HT1080 (cell line): ENCODE data around the gene SETDB2. TPM values are rescaled to one million over a fixed set of nuclear protein-coding genes. Genes with fewer than 3 reads are reported as not detected.
"Not testable (repeated sequence)": the region's sequence is repeated elsewhere in the genome, so short reads cannot be mapped to it uniquely, and the experiment has no call there.

Experiments used
- DNase-seq: peaks from one replicate; pipeline ENCODE4 v3.0.0-alpha.2; 2015; ENCODE audit warnings: low read depth
- total RNA-seq: library from RNA; depleted of rRNA; stranded (reverse); fragments of >200 nt; shearing (Covaris generic); gene quantifications from 2 replicates; pipeline ENCODE4 v1.2.3, GENCODE V29; 2014

Gene SETDB2
- total RNA-seq, 1 experiment from 2014 or later, result 4.2 TPM

DNA sequence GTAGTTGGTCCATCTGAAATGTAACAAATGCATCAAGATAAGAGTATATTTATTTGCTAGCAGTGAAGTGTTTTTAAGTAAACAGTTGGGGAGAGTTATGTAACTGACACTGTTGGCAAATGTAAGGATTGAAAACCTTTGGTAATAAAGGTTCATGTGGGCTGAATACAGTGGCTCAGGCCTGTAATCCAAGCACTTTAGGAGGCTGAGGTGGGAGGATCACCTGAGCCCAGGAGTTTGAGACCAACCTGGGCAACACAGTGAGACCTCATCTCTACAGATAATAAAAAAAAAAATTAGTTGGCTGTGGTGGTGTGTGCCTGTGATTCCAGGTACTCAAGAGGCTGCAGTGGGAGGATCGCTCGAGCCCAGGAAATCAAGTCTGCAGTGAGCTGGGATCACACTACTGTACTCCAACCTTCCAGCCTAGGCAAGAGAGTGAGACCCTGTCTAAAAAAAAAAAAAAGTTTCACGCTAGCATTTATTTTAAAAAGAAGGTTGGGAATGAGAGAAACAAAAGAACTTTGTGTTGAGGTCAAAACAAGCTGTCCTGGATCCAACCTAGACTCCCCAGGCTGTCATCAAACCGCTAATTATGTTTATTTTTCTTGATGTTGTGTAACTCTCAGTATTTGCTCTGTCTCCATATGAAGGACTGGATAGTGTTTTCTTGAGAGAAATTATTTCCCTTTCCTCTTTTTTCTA, 20.7 kb downstream of the SETDB2 start:
- DNase-seq, result no peak

DNA sequence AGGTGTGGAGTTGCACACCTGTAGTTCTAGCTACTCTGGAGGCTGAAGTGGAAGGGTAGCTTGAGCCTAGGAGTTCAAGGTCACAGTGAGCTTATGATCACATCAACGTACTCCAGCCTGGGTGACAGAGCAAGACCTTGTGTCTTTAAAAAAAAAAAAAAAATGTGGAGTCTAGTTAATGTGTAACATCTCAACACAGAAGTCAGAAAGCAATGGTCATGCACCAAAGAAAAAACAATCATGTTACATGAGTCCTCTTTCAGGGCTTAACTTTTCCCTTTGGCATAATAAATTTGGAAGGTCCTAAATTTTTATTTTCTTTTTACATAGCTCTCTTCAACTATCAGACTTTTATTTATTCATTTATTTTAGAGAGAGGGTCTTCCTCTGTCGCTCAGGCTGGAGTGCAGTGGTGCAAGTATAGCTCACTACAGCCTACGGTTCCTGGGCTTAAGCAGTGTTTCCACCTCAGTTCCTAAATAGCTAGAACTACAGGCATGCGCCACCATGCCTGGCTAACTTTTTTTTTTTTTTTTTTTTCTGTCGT, 22.3 kb downstream of the SETDB2 start:
- no peak for DNase-seq

DNA sequence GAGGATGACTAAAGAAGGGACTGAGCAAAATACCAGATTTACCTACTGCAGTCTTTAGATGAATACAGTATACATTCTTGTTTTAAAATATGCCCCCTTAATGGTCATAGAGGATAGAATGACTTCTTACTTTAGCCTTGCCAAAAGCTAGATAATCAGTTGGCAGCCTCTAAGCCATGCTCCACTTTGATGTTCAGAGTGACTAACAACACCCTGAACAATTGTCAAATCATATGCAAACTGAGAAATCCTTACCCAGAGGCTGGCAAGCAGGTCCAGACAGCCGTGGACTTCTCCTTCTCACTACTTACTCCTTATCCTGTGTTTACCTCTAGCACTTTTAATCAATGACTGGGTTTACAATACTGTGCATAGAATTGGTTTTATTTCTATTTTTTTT, 28.1 kb downstream of the SETDB2 start:
- DNase-seq, result no peak

DNA sequence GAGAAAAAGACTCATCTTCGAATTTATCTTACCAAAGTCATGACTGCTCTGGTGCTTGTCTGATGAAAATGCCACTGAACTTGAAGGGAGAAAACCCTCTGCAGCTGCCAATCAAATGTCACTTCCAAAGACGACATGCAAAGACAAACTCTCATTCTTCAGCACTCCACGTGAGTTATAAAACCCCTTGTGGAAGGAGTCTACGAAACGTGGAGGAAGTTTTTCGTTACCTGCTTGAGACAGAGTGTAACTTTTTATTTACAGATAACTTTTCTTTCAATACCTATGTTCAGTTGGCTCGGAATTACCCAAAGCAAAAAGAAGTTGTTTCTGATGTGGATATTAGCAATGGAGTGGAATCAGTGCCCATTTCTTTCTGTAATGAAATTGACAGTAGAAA, 32.5 kb downstream of the SETDB2 start:
- no peak for DNase-seq

DNA sequence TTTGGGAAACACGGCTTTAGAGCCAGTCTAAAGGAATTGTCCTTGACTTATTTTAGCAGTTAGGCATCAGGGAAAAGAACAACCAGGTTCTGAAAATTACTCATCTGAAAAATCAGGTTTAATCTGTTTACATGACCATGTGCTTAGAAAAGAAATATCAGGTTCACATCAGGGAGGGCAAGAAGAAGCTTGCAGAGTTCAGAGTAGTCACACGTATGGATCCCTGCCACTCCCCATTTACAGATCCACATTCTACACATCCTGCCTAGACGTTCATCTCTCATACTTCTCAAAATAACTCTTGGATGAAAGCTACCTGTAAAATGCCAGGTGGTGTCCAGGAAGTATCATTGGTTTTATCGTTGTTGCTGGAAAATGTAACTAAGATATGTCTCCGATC, 37.7 kb downstream of the SETDB2 start:
- DNase-seq, result no peak

DNA sequence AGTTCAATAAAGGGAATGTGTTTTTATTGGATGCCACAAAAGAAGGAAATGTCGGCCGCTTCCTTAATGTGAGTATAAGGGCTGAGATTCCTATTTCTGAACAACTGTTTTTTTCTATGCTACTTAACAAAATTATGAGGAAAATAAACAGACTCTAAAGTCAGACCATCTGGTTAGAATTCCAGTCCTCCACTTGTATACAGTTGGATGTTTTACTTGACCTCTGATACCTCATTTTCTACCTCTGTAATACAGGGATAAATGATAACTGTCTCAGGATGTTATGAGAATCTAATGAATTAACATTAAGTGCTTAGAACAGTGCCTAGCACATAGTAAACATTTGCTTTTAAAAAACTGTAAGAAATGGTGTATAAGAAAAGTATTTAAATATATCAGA, 44.5 kb downstream of the SETDB2 start:
- no peak for DNase-seq

DNA sequence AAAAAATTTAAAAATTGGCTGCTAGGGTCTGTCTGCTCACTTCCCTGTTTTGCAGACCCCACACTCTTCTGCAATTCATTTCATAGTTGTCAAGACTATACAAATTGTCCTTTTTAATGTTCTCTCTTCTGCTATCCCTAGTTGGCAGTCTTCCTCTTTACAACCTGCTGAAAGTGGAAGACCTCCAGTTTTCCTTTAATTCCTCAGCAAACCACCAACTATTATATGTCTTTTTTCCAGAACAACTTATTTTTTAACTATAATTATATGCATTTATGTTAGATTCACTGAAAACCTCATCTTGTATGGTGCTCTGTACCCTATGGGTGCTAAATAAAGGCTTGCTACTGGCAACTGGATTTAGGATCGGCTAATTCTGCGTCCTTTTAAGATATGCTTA, 50.6 kb downstream of the SETDB2 start:
- DNase-seq, result no peak

DNA sequence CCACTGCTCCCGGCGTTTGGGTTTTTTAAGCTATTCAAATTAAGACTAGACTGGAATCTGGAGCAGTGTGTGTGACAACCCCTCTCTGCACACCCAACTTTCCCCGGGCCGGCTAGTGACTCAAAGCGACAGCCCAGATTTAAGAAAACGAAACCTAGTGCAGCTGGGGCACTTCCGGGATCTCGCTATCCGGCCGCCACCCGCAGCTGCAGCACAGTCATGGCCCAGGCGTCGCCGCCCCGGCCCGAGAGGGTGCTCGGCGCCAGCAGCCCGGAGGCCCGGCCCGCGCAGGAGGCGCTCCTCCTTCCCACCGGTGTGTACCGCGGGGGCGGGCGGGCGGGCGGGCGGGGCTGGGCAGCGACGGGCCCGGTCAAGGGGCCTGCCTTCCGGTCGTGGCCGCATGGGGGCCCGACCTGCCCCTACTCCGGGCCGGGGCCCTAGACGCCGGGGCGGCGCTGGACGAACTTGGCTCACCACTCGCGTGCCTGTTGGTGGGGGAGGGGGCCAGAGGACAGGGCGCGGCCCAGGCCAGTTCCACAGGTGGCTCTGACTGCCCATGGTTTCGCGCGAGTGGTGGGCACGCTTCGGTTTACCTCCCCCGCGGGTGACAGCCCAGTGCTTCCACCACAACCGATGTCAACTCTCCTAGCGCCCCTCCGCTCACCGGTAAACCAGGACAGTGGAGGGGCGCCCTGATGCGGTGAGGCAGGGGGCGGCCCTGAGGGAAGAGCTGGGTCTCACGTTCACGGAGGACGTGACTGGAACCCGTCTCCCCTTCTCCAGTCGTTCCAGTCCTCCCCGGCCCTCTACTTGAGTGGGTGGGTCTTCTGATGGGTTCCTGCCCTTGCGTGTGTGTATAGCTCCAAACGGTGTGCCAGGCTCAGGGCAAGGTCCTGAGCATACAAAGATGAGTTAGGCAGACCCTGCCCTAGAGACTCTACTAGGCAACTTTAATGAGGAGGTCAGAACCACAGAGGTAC, 52.0 kb downstream of the SETDB2 start, which contains the start of gene PHF11:
TSS of gene PHF11 (plus strand) at position 171 of the 980 bp plus-strand sequence. CDS start at position 220, 49 bp downstream.
- DNase-seq, result peak; percentile 59

DNA sequence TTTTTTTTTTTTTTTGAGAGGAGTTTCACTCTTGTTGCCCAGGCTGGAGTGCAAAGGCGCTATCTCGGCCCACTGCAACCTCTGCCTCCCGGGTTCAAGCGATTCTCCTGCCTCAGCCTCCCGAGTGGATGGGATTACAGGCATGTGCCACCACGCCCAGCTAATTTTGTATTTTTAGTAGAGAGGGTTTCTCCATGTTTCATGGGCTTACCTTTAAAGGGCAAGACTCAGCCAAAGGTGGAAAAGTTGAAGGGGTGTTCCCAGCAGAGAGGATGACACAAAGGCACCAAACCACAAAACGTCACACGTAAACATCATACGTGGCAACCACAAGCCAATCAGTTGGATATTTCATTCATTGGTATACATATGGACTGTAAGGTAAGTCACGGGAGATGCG, 52.8 kb downstream of the SETDB2 start:
- DNase-seq, result not testable (repeated sequence)

DNA sequence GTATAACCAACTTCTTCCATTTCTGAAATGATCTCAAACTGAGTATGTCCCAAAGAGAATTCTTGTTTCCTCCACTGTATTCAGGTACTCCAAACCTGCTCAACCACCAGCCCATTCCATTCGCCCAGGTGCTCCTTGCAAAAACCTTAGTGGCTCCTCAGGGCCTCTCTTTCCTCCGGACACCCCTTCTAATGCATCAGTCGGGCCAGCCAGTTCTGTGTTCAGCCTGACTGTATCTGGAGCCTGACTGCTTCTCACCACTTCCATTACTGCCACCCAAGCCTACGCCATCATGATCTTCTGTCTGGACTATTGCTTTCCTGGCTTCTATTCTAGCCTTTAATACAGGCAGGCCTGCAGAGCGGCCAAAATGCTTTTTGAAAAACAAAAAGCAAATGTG, 53.2 kb downstream of the SETDB2 start:
- no peak for DNase-seq

DNA sequence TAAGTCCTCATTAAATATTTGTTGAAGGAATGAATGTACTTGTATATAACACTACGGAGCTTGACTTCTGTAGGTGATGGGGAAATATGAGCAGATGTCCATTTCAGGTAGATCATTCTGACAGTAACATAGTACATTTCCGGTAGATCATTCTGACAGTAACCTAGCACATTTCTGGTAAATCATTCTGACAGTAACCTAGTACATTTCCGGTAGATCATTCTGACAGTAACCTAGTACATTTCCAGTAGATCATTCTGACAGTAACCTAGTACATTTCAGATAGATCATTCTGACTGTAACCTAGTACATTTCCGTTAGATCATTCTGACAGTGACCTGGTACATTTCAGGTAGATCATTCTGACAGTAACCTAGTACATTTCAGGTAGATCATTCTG, 54.1 kb downstream of the SETDB2 start:
- no peak for DNase-seq

DNA sequence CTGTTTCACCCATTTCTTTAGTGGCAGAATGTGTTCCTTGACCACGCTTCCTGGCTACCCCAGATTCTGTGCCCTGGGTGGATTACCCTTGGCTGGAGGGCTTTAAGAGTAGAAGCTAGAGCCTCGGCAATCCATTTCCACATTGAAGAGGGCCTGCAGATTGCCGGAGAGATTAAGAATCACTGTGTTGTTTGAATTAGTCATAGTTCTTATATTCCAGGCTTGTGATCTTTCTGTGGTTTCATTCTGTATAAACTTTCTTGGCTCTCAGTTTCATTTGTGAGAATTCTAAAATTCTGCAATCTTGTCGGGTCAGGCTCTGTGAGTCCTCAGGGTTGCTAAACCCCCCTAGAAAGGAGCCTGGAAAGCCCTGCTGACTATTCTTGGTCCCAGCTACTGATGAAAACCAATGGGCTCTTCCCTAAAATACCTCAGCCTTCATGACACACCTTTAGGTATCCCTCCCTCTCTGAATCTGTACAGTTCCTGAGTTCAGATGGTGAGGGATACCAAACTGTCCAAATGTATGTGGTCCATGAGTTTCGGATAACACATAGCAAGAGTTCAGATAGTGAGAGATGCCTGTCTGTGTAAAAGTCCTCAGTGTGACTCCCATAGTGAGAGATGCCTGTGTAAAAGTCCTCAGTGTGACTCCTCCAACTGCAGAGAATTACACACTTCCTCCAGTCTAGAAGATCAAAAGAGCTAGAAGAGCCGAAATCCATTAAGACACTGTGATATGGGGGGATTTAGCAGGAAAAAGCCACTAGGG, 56.0 kb downstream of the SETDB2 start:
- DNase-seq, result peak; percentile 64

DNA sequence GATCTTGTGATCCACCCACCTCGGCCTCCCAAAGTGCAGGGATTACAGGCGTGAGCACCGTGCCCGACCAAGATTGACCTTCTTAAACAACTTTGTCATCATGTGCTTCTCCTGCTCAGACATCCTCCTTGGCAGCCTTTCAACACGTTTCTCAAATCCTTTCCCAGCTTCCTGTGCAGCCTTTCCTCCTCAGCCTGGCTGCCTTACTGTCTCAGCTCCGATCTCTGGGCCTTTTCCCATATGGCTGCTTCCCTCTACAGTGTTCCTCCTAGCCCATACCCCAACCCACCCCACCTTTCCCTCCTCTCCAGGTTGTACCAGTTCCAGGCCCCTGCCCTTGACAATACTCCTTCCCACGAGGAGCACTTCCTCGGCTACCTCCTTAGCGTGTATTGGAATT, 58.9 kb downstream of the SETDB2 start:
- no peak for DNase-seq

DNA sequence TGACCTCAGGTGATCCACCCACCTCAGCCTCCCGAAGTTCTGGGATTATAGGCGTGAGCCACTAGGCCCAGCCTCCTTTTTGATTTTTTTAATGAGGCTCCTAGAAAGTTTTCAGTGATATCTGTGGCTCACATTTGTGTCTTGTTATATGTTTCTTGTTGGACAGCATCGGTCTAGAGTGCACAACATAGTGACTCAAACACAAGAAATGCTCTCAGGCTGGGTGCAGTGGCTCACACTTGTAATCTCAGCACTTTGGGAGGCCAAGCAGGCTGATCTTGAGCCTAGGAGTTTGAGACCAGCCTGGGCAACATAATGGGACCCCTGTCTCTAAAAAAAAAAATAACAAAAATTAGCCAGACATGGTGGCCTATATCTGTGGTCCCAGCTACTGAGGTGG, 59.9 kb downstream of the SETDB2 start:
- no peak for DNase-seq

DNA sequence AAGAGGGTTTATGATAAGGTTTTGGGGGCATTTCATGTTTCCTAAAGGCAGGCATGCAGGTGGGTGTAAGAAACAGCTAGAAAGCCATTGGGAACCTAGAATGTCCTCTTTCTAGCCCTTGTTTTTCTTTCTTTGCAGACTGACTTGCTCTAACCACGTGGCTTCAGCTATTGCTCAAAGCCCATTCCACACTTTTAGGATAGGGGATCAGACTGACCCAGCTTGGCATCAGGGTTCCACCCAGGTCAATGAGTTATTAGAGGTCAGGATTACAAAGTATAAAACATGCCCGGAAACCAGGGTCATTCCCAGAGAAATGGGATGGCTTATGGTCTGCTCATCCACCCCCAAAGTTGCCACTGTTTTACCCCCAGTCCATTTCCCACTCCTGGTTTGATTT, 68.5 kb downstream of the SETDB2 start:
- no peak for DNase-seq

DNA sequence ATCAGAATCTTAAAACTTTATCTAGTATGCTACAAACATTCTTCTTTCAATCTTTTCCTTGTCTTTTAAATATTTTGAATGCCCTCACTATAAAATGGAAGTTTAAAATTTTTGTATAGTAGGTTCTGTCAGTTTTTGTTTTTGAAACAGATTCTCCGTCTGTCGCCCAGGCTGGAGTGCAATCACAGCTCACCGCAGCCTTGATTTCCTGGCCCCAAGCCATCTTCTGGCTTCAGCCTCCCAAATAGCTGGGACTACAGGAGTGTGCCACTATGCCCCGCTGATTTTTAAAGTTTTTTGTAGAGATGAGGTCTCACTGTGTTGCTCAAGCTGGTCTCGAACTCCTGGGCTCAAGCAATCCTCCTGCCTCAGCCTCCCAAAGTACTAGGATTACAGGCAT, 72.4 kb downstream of the SETDB2 start:
- no peak for DNase-seq

DNA sequence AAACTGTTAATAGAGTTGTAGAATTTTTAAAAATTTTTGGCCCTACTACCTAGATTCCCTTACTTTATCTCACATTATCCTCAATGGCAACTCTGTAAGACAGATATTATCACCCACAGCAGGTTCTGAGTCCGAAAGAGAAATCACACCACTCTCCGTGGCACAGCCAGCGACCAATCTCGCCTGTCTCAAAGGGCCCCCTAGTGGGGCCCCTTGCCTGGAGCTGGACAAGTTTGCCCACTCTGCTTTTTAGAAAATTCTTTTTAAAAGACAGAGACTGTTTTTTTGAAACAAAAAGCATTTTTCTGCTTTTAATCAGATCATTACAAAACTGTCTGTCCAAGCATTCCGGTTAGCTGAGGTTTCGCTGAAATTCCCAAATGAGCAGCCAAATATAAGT, 73.4 kb downstream of the SETDB2 start:
- DNase-seq, result no peak

DNA sequence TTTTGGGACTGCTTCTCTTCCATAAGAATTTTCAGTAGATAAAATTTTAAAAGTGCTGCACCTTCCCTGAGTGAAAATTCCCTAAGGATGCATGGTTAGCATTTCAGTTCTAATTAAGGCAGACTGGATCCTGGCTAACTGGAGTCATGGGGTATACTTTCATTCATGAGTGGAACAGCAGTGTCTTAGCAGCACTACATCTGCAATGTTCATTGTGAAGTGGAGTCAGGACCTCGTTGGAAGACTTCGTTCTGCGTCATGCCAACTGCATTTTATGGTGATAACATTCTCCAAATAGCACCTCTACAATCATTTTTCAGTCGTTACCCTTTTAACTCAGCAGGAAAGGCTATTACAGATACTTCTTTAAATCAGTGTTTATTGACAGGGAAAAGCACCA, 77.2 kb downstream of the SETDB2 start:
- DNase-seq, result no peak

DNA sequence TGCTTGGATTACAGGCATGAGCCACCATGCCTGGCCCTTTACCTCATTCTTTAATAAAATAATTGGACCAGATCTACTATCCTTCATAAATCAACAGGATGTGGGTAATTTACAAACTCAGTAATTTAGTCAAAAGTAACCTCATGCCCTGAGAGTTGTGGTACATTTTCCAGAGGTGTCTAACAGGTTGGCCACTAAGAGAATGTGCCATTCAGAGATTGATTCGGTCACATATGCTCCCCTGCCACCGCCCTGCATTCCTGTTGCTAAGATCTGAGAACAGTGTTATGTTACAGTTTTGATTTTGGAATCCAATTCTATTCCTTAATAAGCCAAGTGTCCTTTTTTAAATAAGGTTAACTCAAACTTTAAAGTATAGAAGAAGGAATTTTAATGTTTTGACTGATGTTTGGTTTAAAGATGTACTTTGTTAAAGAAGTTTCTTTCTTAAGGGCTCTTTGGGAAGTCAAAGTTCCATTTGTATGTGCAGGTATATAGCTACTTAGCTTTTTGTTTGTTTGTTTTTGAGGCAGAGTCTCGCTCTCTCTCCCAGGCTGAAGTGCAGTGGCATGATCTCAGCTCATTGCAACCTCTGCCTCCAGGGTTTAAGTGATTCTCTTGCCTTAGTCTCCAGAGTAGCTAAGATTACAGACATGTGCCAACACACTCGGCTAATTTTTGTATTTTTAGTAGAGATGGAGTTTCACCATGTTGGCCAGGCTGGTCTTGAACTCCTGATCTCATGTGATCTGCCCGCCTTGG, 80.8 kb downstream of the SETDB2 start:
- DNase-seq, result no peak

DNA sequence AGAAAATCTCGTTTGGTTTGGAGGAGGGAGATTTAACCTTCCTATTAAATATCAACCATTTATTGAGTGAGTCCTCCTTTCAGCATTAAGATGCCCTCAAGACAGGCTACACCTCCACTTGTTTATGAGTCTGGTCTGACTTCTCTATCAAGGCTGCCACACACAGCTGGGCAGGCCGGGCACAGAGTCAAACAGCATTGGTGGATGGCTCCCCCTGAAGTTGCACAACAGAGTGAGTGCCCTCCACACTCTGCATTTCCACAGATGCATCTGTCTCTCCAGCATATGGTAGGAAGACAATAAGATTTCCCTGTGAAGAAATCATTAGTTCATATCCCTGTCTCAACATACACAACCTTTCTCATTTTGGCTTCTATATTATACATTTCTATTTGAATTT, 83.0 kb downstream of the SETDB2 start:
- DNase-seq, result no peak

DNA sequence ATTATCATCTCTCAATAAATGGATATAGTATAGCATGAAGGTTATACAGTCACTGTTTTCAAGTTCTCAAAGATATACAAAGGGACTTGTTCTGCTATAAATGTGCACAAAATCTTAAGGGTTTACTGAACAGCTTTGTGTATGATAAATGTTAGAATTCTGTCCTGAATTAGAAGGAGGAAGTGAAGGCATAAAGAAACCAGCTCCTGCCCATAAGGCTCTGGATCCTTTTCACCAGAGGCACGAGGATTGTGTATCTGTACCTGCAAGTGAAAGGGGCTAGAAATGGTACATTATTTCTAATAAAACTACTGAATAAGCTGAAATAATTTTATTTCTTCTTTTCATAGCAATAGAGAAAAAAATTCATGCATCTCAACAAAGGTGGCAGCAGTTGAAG, 84.1 kb downstream of the SETDB2 start:
- no peak for DNase-seq
